Measurements from ENCODE around the gene GULP1. TPM values are rescaled to one million over a fixed set of nuclear protein-coding genes. Genes with fewer than 3 reads are reported as not detected.

The GULP1 gene
- total and polyA plus RNA-seq, 12 donors: 2.0 to 6.0 (median 4.7) TPM

- DNase-seq (no peak), ATAC-seq (no peak)
- WGBS, 2 donors: 65 to 67% methylated on average over 3 of the region's 3 CpGs
- Histone ChIP-seq H3K27ac (no peak overlapping the region), H3K4me1 (no peaks in the 10 kb centered on the region), H3K9me3 (peaks cover 0 to 9% (median 0%) of the 10 kb centered on the region in 11 donors), H3K4me3 (no peak overlapping the region), H3K36me3 (no peaks in the 10 kb centered on the region), H3K27me3 (no peaks in the 10 kb centered on the region)
- no peak for TF ChIP-seq CTCF (IDR thresholded peaks at IDR 0.05)
- intact Hi-C loops (cut with DNase I): no loop called here
Observed at GRCh38 chr2:188620916-188621315, 329.2 kb downstream of the GULP1 start.

- ATAC-seq (no peak), DNase-seq (no peak)
- no peak for TF ChIP-seq CTCF (IDR thresholded peaks at IDR 0.05)
- WGBS, 2 donors: 68 to 74% methylated on average over 3 of the region's 3 CpGs
- no peak overlapping the region for H3K4me3 ChIP-seq
- intact Hi-C loops (cut with DNase I): no loop called here
- no peaks in the 10 kb centered on the region for H3K4me1 ChIP-seq
- peaks cover 0 to 9% (median 0%) of the 10 kb centered on the region in 11 donors for H3K9me3 ChIP-seq
- peak overlapping the region in 2 of 10 donors; percentile 3 to 48 for H3K27ac ChIP-seq
- H3K36me3 ChIP-seq: no peaks in the 10 kb centered on the region
- no peaks in the 10 kb centered on the region for H3K27me3 ChIP-seq
Observed at GRCh38 chr2:188622601-188623260, 331.1 kb downstream of the GULP1 start.

GRCh38 chr2:188623995-188624643 is 332.4 kb downstream of the GULP1 start:
- peak in 6 of 8 donors; percentile 49 to 83 (median 60) for ATAC-seq
- 35 to 36% methylated on average over 4 of the region's 4 CpGs for WGBS, 2 donors

GRCh38 chr2:188627471-188627870 is 335.8 kb downstream of the GULP1 start:
- H3K27me3 ChIP-seq: no peaks in the 10 kb centered on the region
- no peak overlapping the region for H3K27ac ChIP-seq
- DNase-seq (no peak), ATAC-seq (no peak)
- peaks cover 0 to 2% (median 0%) of the 10 kb centered on the region in 11 donors for H3K9me3 ChIP-seq
- H3K4me3 ChIP-seq: no peak overlapping the region
- peaks cover 0 to 16% (median 5%) of the 10 kb centered on the region in 9 donors for H3K4me1 ChIP-seq
- no peaks in the 10 kb centered on the region for H3K36me3 ChIP-seq
- 63 to 69% methylated on average over 3 of the region's 3 CpGs for WGBS, 2 donors
- TF ChIP-seq CTCF (IDR thresholded peaks at IDR 0.05): no peak
- intact Hi-C loops (cut with DNase I): no loop called here

More at GRCh38 chr2:188623995-188624643, 332.4 kb downstream of the GULP1 start:
- intact Hi-C loops (cut with DNase I): no loop called here
- no peaks in the 10 kb centered on the region for H3K27me3 ChIP-seq
- H3K27ac ChIP-seq: peak overlapping the region in 5 of 10 donors; percentile 15 to 48 (median 23)
- no peak overlapping the region for H3K4me3 ChIP-seq
- H3K9me3 ChIP-seq: peaks cover 0 to 9% (median 0%) of the 10 kb centered on the region in 11 donors
- H3K4me1 ChIP-seq: peaks cover 0 to 6% (median 0%) of the 10 kb centered on the region in 9 donors
- DNase-seq: no peak
- TF ChIP-seq CTCF (IDR thresholded peaks at IDR 0.05): no peak
- H3K36me3 ChIP-seq: no peaks in the 10 kb centered on the region

Measured in heart right ventricle (tissue), 16 donors.